OCI-LY1 (cell line): ENCODE data around the gene GNAT1.
A peak's percentile ranks its signal among the peaks of the same experiment; 100 is the strongest.

ENCODE experiments used
- H2AFZ ChIP-seq: fragments of 200-600 bp; sonication (generic), shearing (Covaris generic); 2 replicates; pipeline ENCODE4 v1.6.0; 2014; ENCODE audit warnings: antibody characterized with exemption, mild to moderate bottlenecking, low read length
- H3F3A ChIP-seq: fragments of 200-600 bp; sonication (generic), shearing (Covaris generic); 2 replicates; pipeline ENCODE4 v1.6.0; 2014; ENCODE audit warnings: mild to moderate bottlenecking, antibody characterized with exemption, low read length, moderate library complexity; ENCODE audit not compliant: insufficient read depth
- H3K27ac ChIP-seq: fragments of 200-600 bp; sonication (generic); 2 replicates; pipeline ENCODE4 v1.5.1; 2014; ENCODE audit warnings: low read length, mixed run types, mild to moderate bottlenecking, low read depth; ENCODE audit not compliant: poor library complexity, severe bottlenecking
- H3K27me3 ChIP-seq: fragments of 200-600 bp; sonication (generic); 2 replicates; pipeline ENCODE4 v1.6.0; 2014; ENCODE audit warnings: antibody characterized with exemption, mild to moderate bottlenecking, low read length, moderate library complexity; ENCODE audit not compliant: insufficient read depth
- H3K36me3 ChIP-seq: fragments of 200-600 bp; sonication (generic); 2 replicates; pipeline ENCODE4 v1.6.1; 2014; ENCODE audit warnings: mild to moderate bottlenecking, antibody characterized with exemption, low read length, moderate library complexity, mixed read lengths; ENCODE audit not compliant: insufficient read depth
- H3K4me1 ChIP-seq: fragments of 200-600 bp; sonication (generic); 2 replicates; pipeline ENCODE4 v1.5.1; 2014; ENCODE audit warnings: mild to moderate bottlenecking, low read length, moderate library complexity; ENCODE audit not compliant: insufficient read depth, severe bottlenecking
- H3K4me2 ChIP-seq: fragments of 200-600 bp; sonication (generic), shearing (Covaris generic); 2 replicates; pipeline ENCODE4 v1.6.1; 2014; ENCODE audit warnings: low read length
- H3K4me3 ChIP-seq: fragments of 200-600 bp; sonication (generic); 2 replicates; pipeline ENCODE4 v1.5.1; 2014; ENCODE audit warnings: low read length, low read depth, mild to moderate bottlenecking, mixed read lengths; ENCODE audit not compliant: poor library complexity, severe bottlenecking
- H3K79me2 ChIP-seq: fragments of 200-600 bp; shearing (Covaris generic); 2 replicates; pipeline ENCODE4 v1.6.1; 2016; ENCODE audit warnings: mixed run types, low read length, mixed read lengths; ENCODE audit not compliant: insufficient read depth
- H3K9ac ChIP-seq: fragments of 200-600 bp; sonication (generic), shearing (Covaris generic); 2 replicates; pipeline ENCODE4 v1.6.1; 2014; ENCODE audit warnings: mild to moderate bottlenecking, low read length, mixed read lengths
- H3K9me2 ChIP-seq: fragments of 200-600 bp; sonication (generic), shearing (Covaris generic); 2 replicates; pipeline ENCODE4 v1.6.1; 2014; ENCODE audit warnings: low read depth, mild to moderate bottlenecking, low read length, mixed read lengths
- H3K9me3 ChIP-seq: fragments of 200-600 bp; shearing (Covaris generic); 2 replicates; pipeline ENCODE4 v1.6.1; 2014; ENCODE audit warnings: low read length, mixed read lengths
- H4K20me1 ChIP-seq: fragments of 200-600 bp; sonication (generic), shearing (Covaris generic); 2 replicates; pipeline ENCODE4 v1.6.0; 2016; ENCODE audit warnings: mild to moderate bottlenecking, low read length; ENCODE audit not compliant: insufficient read depth
- EZH2 ChIP-seq: fragments of 200-600 bp; sonication (generic), shearing (Covaris generic); IDR thresholded peaks from 2 replicates; pipeline ENCODE4 v1.8.0; 2017; ENCODE audit warnings: borderline replicate concordance, mixed run types, mild to moderate bottlenecking, antibody characterized with exemption, low read length, moderate library complexity, mixed read lengths
- TF ChIP-seq, protein P1 (sequence below): fragments of 200-600 bp; sonication (generic), shearing (Covaris generic); IDR thresholded peaks from 2 replicates; pipeline ENCODE4 v1.5.1; 2017; ENCODE audit warnings: mild to moderate bottlenecking, antibody characterized with exemption, low read length, moderate library complexity, mixed read lengths

GNAT1 gene

DNA sequence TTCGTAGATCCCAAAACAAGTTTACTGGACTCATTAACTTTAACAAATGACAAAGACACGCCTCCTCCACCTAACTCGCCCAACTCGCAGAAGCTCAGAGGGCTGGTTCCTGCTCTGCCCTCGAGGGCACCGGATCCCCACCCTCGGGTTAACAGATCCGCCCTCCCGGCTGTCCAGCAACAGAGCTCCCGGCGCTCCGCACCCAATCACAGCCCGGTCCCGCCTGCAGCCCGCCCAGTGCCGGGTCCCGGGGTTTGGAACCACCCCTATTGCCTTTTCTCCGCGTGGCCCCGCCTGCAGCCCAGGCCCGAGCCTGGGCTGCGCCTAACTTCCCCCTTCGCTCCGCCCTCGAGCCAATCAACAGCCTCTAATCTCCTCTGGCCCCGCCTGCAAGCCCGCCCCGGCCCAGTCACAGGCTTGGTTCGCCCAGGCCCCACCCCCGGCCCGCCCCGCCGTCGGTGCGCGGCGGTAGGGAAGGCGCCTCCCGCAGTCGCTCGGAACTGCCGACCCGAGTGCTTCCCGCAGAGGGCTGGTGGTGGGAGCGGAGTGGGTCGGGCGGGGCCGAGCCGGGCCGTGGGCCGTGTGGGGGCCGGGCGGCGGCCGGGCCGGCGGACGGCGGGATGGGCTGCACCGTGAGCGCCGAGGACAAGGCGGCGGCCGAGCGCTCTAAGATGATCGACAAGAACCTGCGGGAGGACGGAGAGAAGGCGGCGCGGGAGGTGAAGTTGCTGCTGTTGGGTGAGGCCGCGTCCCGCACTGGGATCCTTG, 44.5 kb downstream of the GNAT1 start, which contains the start of gene GNAI2:
Gene GNAI2 (plus strand): TSS at position 489 of the 768 bp plus-strand sequence. CDS start 132 bp downstream, at position 621.
- H3K4me1 ChIP-seq = peaks cover 33% of the 10 kb centered on the region
- no peaks in the 10 kb centered on the region for H3K9me3 ChIP-seq
- peak within 1 kb of the TSS; percentile 78 for H3K27ac ChIP-seq
- no peaks in the 10 kb centered on the region for H3F3A ChIP-seq
- no peak within 1 kb of the TSS for H2AFZ ChIP-seq
- H3K36me3 ChIP-seq = peaks cover 9% of the 10 kb centered on the region; the same call in 1 of the 2 replicates
- H3K9me2 ChIP-seq = no peaks in the 10 kb centered on the region
- H3K9ac ChIP-seq = peak within 1 kb of the TSS; percentile 88
- TF ChIP-seq, protein P1, sequence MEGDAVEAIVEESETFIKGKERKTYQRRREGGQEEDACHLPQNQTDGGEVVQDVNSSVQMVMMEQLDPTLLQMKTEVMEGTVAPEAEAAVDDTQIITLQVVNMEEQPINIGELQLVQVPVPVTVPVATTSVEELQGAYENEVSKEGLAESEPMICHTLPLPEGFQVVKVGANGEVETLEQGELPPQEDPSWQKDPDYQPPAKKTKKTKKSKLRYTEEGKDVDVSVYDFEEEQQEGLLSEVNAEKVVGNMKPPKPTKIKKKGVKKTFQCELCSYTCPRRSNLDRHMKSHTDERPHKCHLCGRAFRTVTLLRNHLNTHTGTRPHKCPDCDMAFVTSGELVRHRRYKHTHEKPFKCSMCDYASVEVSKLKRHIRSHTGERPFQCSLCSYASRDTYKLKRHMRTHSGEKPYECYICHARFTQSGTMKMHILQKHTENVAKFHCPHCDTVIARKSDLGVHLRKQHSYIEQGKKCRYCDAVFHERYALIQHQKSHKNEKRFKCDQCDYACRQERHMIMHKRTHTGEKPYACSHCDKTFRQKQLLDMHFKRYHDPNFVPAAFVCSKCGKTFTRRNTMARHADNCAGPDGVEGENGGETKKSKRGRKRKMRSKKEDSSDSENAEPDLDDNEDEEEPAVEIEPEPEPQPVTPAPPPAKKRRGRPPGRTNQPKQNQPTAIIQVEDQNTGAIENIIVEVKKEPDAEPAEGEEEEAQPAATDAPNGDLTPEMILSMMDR = no peak
- no peak for TF ChIP-seq EZH2
- H3K79me2 ChIP-seq = peaks cover 28% of the 10 kb centered on the region
- H3K4me2 ChIP-seq = peak within 1 kb of the TSS; percentile 98
- no peaks in the 10 kb centered on the region for H3K27me3 ChIP-seq
- H4K20me1 ChIP-seq = no peaks in the 10 kb centered on the region
- peak within 1 kb of the TSS; percentile 93 for H3K4me3 ChIP-seq

DNA sequence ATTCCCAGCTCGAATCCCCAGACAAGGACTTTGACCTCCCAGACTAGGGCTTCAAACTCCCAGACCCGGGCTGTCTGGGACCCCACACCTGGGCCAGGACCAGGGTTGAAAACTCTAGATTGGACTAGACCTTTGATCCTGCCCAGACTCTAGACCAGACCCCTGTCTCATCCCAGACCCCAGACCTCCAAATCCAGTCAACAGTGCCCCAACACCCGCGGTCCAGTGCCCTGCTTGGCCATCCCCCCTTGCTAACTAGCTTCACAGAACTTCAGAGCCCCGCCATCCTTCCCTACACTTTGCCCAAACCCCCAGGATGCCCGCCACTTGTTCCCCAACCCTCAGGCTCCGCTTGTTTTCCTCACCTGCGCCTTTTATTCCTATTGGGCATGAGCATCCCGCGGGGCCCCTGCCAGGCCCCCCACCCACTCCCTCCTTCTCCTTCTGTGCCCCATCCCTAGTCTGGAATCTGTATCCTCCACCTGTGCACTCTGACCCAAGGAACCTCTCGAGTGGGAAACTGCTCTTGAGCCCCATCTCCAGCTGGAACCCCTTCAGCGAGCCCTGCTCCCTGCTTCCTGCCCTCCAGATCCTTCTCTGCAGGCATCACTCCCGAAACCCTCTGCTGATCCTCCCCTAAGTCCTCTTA, 45.2 kb downstream of the GNAT1 start:
- H3K4me1 ChIP-seq = peaks cover 40% of the 10 kb centered on the region
- H4K20me1 ChIP-seq = no peaks in the 10 kb centered on the region
- H3K36me3 ChIP-seq = peaks cover 9% of the 10 kb centered on the region; the same call in 1 of the 2 replicates
- peak overlapping the region; percentile 98 for H3K4me2 ChIP-seq
- no peaks in the 10 kb centered on the region for H3F3A ChIP-seq
- peak overlapping the region; percentile 93 for H3K4me3 ChIP-seq
- H3K79me2 ChIP-seq = peaks cover 28% of the 10 kb centered on the region
- no peak overlapping the region for H2AFZ ChIP-seq
- peak overlapping the region; percentile 88 for H3K9ac ChIP-seq
- peak overlapping the region; percentile 78 for H3K27ac ChIP-seq
- no peaks in the 10 kb centered on the region for H3K9me2 ChIP-seq
- no peaks in the 10 kb centered on the region for H3K9me3 ChIP-seq
- H3K27me3 ChIP-seq = no peaks in the 10 kb centered on the region
- no peak for TF ChIP-seq EZH2
- TF ChIP-seq, protein P1 = no peak

DNA sequence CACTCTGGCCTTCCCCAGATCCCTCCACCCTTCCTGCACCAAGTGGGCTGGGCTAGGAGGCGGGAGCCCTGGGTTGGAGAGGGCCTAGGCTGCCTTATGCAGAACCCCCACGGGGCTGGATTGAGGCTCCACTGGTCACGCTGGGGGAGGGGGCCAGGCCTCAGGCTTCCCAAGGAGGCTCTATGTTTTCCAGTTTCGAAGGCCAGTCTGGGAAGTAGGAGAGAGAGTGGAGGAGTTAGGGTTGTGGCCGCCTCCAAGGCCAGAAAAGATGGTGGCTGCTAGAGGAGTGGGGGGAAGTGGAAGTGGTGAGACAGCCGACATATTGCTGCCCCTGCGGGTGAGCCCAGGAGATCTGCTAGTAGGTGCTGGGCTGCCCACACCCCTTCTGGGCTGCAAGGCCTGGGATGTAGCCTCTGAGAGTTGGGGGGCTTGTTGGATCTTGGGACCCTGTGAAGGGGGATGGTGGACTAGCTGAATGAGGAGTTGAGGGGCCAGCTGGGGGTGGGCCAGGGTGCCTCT, 45.8 kb downstream of the GNAT1 start:
- Histone ChIP-seq H3K4me1 (peaks cover 46% of the 10 kb centered on the region), H3K4me2 (peak overlapping the region; percentile 98), H3K4me3 (peak overlapping the region; percentile 93), H2AFZ (no peak overlapping the region), H3K9me2 (no peaks in the 10 kb centered on the region), H3K27ac (peak overlapping the region; percentile 78), H3K9ac (peak overlapping the region; percentile 88), H3K36me3 (peaks cover 9% of the 10 kb centered on the region; the same call in 1 of the 2 replicates), H3K27me3 (no peaks in the 10 kb centered on the region), H3F3A (no peaks in the 10 kb centered on the region), H4K20me1 (no peaks in the 10 kb centered on the region), H3K79me2 (peaks cover 28% of the 10 kb centered on the region), H3K9me3 (no peaks in the 10 kb centered on the region)
- TF ChIP-seq, protein P1 = no peak
- TF ChIP-seq EZH2 = no peak
